Spleen (tissue), 7 donors: Measurements from ENCODE around the gene CLMP.

Experiments used
- CTCF ChIP-seq, 11 experiments: fragments of 200-600 bp in 7 of 11; fragments of 450-650 bp in 4 of 11; sonication (generic) in 4 of 11; IDR thresholded peaks in 8 of 11; conservative IDR thresholded peaks in 3 of 11; 1 replicate in 7 of 11; 2 replicates in 4 of 11; pipeline versions ENCODE4 v1.4.0 to v1.8.0; 2016 to 2021; ENCODE audit warnings: antibody characterized with exemption in 11 of 11, inconsistent platforms in 4 of 11, mild to moderate bottlenecking in 1 of 11
- POLR2A ChIP-seq, 3 donors: fragments of 450-650 bp; IDR thresholded peaks; one replicate each; pipeline ENCODE4 v1.5.1; 2017; ENCODE audit warnings: antibody characterized with exemption in 3 of 3, mild to moderate bottlenecking in 1 of 3
- POLR2AphosphoS5 ChIP-seq, 3 donors: sonication (generic); formaldehyde crosslinking; IDR thresholded peaks; one replicate each; pipeline ENCODE4 v1.5.1; 2017; ENCODE audit warnings: antibody characterized with exemption in 3 of 3
- donor health status: DM: no; HTN: no; CAD: no; lungs with moderate emphysema.
- donor health status: DM: no; HTN: no; CAD: no.
- donor health status: DM: no; HTN: no; CAD: no.

- TF ChIP-seq CTCF (IDR thresholded peaks at IDR 0.05 in 8 of 11, conservative IDR thresholded peaks at IDR 0.05 in 3 of 11) = no peak
- TF ChIP-seq POLR2A (IDR thresholded peaks at IDR 0.05) = no peak
- no peak for TF ChIP-seq POLR2AphosphoS5 (IDR thresholded peaks at IDR 0.05)
Measured at GRCh38 chr11:123151796-123152195, 43.3 kb downstream of the CLMP start.
